H1 (cell line): ENCODE measurements around the gene THAP4. TPM values are rescaled to one million over a fixed set of nuclear protein-coding genes. Genes with fewer than 3 reads are reported as not detected.

ENCODE experiments used
- CTCF ChIA-PET: fragments of 300-600 bp; sonication (Branson Sonifier 250); formaldehyde crosslinking; loops from one replicate; lab custom pipeline; 2021; ENCODE audit not compliant: partially characterized antibody; lab: Charles Lee
- POLR2A ChIA-PET: fragments of 300-600 bp; sonication (Branson Sonifier 250); formaldehyde crosslinking; loops from one replicate; lab custom pipeline; 2021; ENCODE audit warnings: inconsistent platforms; ENCODE audit not compliant: partially characterized antibody; lab: Charles Lee
- DNase-seq, 2 experiments: peaks; one replicate each; pipeline versions ENCODE4 v3.0.0 to v3.0.0-alpha.2; 2010 to 2022; ENCODE audit warnings: low spot score in 2 of 2, low read depth in 1 of 2, mixed read lengths in 1 of 2
- FAIRE-seq: peaks from 2 replicates; lab custom pipeline; 2011; peaks lifted over from hg19 to GRCh38; lab: Jason Lieb, UNC
- H2AFZ ChIP-seq: 2 replicates; pipeline ENCODE4 v1.8.1; 2012; ENCODE audit warnings: low read length, inconsistent platforms
- H2AK5ac ChIP-seq: 2 replicates; pipeline ENCODE4 v1.6.1; 2013; ENCODE audit warnings: low read depth, low read length
- H2BK120ac ChIP-seq: replicated peaks from 2 replicates; pipeline ENCODE3; 2013; ENCODE audit warnings: low read depth, low read length, inconsistent platforms
- H2BK12ac ChIP-seq: 2 replicates; pipeline ENCODE4 v1.6.1; 2013; ENCODE audit warnings: low read depth, low read length
- H2BK15ac ChIP-seq: 2 replicates; pipeline ENCODE4 v1.6.1; 2013; ENCODE audit warnings: low read length
- H2BK20ac ChIP-seq: 2 replicates; pipeline ENCODE4 v1.6.1; 2013; ENCODE audit warnings: low read length
- H2BK5ac ChIP-seq: 2 replicates; pipeline ENCODE4 v1.6.1; 2013; ENCODE audit warnings: low read depth, low read length
- H3K14ac ChIP-seq: 2 replicates; pipeline ENCODE4 v1.6.1; 2013; ENCODE audit warnings: inconsistent platforms; ENCODE audit not compliant: insufficient read length
- H3K18ac ChIP-seq: 2 replicates; pipeline ENCODE4 v1.6.1; 2013; ENCODE audit warnings: low read length; ENCODE audit errors: extremely low read depth
- H3K23ac ChIP-seq: 2 replicates; pipeline ENCODE4 v1.6.1; 2013; ENCODE audit warnings: inconsistent platforms; ENCODE audit not compliant: insufficient read length
- H3K23me2 ChIP-seq: 2 replicates; pipeline ENCODE4 v1.6.1; 2013; ENCODE audit warnings: low read depth, low read length
- H3K27ac ChIP-seq: 2 replicates; pipeline ENCODE4 v1.6.1; 2011; ENCODE audit warnings: low read depth, low read length, inconsistent platforms
- H3K27me3 ChIP-seq, 4 experiments: replicated peaks in 1 of 4; 1 replicate in 1 of 4; 2 replicates in 3 of 4; pipeline versions ENCODE4 v1.6.1 to v1.8.1; 2011 to 2013; ENCODE audit warnings: low read length in 3 of 4, mild to moderate bottlenecking in 3 of 4, inconsistent platforms in 2 of 4, mixed read lengths in 2 of 4, moderate library complexity in 1 of 4; ENCODE audit not compliant: control insufficient read depth in 3 of 4, insufficient read depth in 3 of 4; ENCODE audit errors: extremely low read depth in 1 of 4
- H3K36me3 ChIP-seq, 4 experiments: 2 replicates each; pipeline versions ENCODE4 v1.6.1 to v1.8.1; 2011 to 2013; ENCODE audit warnings: mild to moderate bottlenecking in 4 of 4, low read length in 3 of 4, moderate library complexity in 2 of 4, control low read depth in 1 of 4, inconsistent platforms in 1 of 4; ENCODE audit not compliant: insufficient read depth in 4 of 4, control insufficient read depth in 2 of 4
- H3K4ac ChIP-seq: replicated peaks from 2 replicates; pipeline ENCODE3; 2013; ENCODE audit warnings: low read length, low read depth, mixed read lengths, inconsistent platforms; ENCODE audit not compliant: insufficient read length
- H3K4me1 ChIP-seq, 4 experiments: replicated peaks in 1 of 4; 1 replicate in 1 of 4; 2 replicates in 3 of 4; pipeline versions ENCODE4 v1.6.1 to v1.8.1; 2011 to 2013; ENCODE audit warnings: low read length in 3 of 4, inconsistent platforms in 2 of 4, mixed read lengths in 1 of 4; ENCODE audit not compliant: insufficient read depth in 4 of 4, control insufficient read depth in 3 of 4
- H3K4me2 ChIP-seq, 2 experiments: 2 replicates each; pipeline versions ENCODE4 v1.6.1 to v1.8.1; 2011 to 2013; ENCODE audit warnings: low read depth in 2 of 2, low read length in 2 of 2, control low read depth in 1 of 2, inconsistent platforms in 1 of 2, mild to moderate bottlenecking in 1 of 2; ENCODE audit not compliant: insufficient read depth in 1 of 2
- H3K4me3 ChIP-seq, 4 experiments: fragments of 200-600, 300-600 bp in 1 of 4; sonication (generic), shearing (Covaris generic), sonication (Bioruptor Twin) in 1 of 4; 2 replicates each; pipeline versions ENCODE4 v1.5.1 to v1.8.1; 2011 to 2016; ENCODE audit warnings: low read length in 4 of 4, low read depth in 3 of 4, control low read depth in 2 of 4, inconsistent platforms in 2 of 4, mild to moderate bottlenecking in 2 of 4, mixed read lengths in 1 of 4, moderate library complexity in 1 of 4; ENCODE audit not compliant: insufficient read depth in 2 of 4; ENCODE audit errors: extremely low read depth in 1 of 4
- H3K56ac ChIP-seq: replicated peaks from 2 replicates; pipeline ENCODE3; 2013; ENCODE audit warnings: low read depth, mild to moderate bottlenecking, mixed read lengths, low read length, inconsistent platforms; ENCODE audit not compliant: insufficient read length
- H3K79me1 ChIP-seq: 2 replicates; pipeline ENCODE4 v1.6.1; 2013; ENCODE audit warnings: low read depth, low read length, control low read depth
- H3K79me2 ChIP-seq, 2 experiments: 2 replicates each; pipeline versions ENCODE4 v1.6.1 to v1.8.1; 2012 to 2013; ENCODE audit warnings: low read length in 2 of 2, mild to moderate bottlenecking in 2 of 2, inconsistent platforms in 1 of 2; ENCODE audit not compliant: insufficient read depth in 2 of 2, control insufficient read depth in 1 of 2
- H3K9ac ChIP-seq, 4 experiments: replicated peaks in 1 of 4; 1 replicate in 1 of 4; 2 replicates in 3 of 4; pipeline versions ENCODE4 v1.6.1 to v1.8.1; 2011 to 2013; ENCODE audit warnings: low read depth in 3 of 4, low read length in 3 of 4, control low read depth in 2 of 4, mild to moderate bottlenecking in 2 of 4, moderate library complexity in 2 of 4, inconsistent platforms in 1 of 4; ENCODE audit errors: extremely low read depth in 1 of 4
- H3K9me3 ChIP-seq, 2 experiments: 2 replicates each; pipeline versions ENCODE4 v1.6.1 to v1.8.1; 2012 to 2013; ENCODE audit warnings: mild to moderate bottlenecking in 2 of 2, moderate library complexity in 2 of 2, control low read depth in 1 of 2, inconsistent platforms in 1 of 2, low read depth in 1 of 2, low read length in 1 of 2, mixed read lengths in 1 of 2; ENCODE audit not compliant: insufficient read depth in 2 of 2
- H4K20me1 ChIP-seq, 2 experiments: replicated peaks in 1 of 2; 2 replicates each; pipeline versions ENCODE3 to v1.8.1; 2011 to 2013; ENCODE audit warnings: inconsistent platforms in 2 of 2, low read length in 2 of 2, mild to moderate bottlenecking in 1 of 2; ENCODE audit not compliant: insufficient read depth in 2 of 2, control insufficient read depth in 1 of 2
- H4K5ac ChIP-seq: 2 replicates; pipeline ENCODE4 v1.6.1; 2013; ENCODE audit warnings: low read length, low read depth, mixed read lengths, inconsistent platforms; ENCODE audit not compliant: insufficient read length
- H4K8ac ChIP-seq: 2 replicates; pipeline ENCODE4 v1.8.0; 2013; ENCODE audit warnings: mild to moderate bottlenecking, moderate library complexity, low read length, inconsistent platforms; ENCODE audit not compliant: insufficient read depth; ENCODE audit errors: extremely low read depth
- H4K91ac ChIP-seq: replicated peaks from 2 replicates; pipeline ENCODE3; 2013; ENCODE audit warnings: low read length, mixed read lengths, inconsistent platforms; ENCODE audit not compliant: insufficient read length
- CTBP2 ChIP-seq: IDR thresholded peaks from 2 replicates; pipeline ENCODE4 v1.7.0; 2011; ENCODE audit warnings: borderline replicate concordance, mild to moderate bottlenecking, moderate library complexity, mixed read lengths, low read length; ENCODE audit not compliant: insufficient read depth, insufficient read length
- CTCF ChIP-seq, 3 experiments: IDR thresholded peaks; 1 replicate in 2 of 3; 2 replicates in 1 of 3; pipeline versions ENCODE4 v1.5.1 to v1.6.1; 2011; ENCODE audit warnings: low read length in 3 of 3, mild to moderate bottlenecking in 3 of 3, inconsistent platforms in 2 of 3, low read depth in 1 of 3, moderate library complexity in 1 of 3; ENCODE audit not compliant: insufficient read depth in 1 of 3; ENCODE audit errors: control extremely low read depth in 1 of 3
- MAFK ChIP-seq: IDR thresholded peaks from 2 replicates; pipeline ENCODE4 v1.6.1; 2012; ENCODE audit warnings: low read depth, mild to moderate bottlenecking, improper control_type of control experiment, low read length
- RAD21 ChIP-seq, 2 experiments: IDR thresholded peaks in 1 of 2; conservative IDR thresholded peaks in 1 of 2; 2 replicates each; pipeline ENCODE4 v1.6.1; 2011; ENCODE audit warnings: low read depth in 2 of 2, low read length in 2 of 2, improper control_type of control experiment in 1 of 2, inconsistent platforms in 1 of 2, mild to moderate bottlenecking in 1 of 2, moderate library complexity in 1 of 2
- YY1 ChIP-seq: IDR thresholded peaks from 2 replicates; pipeline ENCODE4 v1.6.1; 2011; ENCODE audit warnings: low read depth, mild to moderate bottlenecking, low read length
- whole genome bisulfite sequencing, 2 experiments: shearing (Covaris generic) in 1 of 2; methylation state at CpG; one replicate each; pipeline versions ENCODE4 v1.1.6 to v1.1.7; 2013 to 2015; ENCODE audit warnings: low lambda C conversion rate in 2 of 2, mixed read lengths in 2 of 2, inconsistent platforms in 1 of 2, low coverage in 1 of 2, missing lambda C conversion rate in 1 of 2; ENCODE audit not compliant: insufficient replicate concordance in 2 of 2, insufficient coverage in 1 of 2, insufficient read length in 1 of 2; ENCODE audit errors: extremely low coverage in 1 of 2, missing lambda C conversion rate in 1 of 2; 5-methylcytosine and 5-hydroxymethylcytosine counted together
- polyA plus RNA-seq, 7 experiments: library from polyadenylated mRNA; depleted of rRNA in 3 of 7; stranded (reverse) in 5 of 7; unstranded in 2 of 7; fragments of >200 nt in 5 of 7; fragments of 200-250 nt in 2 of 7; gene quantifications; 1 replicate in 5 of 7; 2 replicates in 1 of 7; 4 replicates in 1 of 7; pipeline versions ENCODE4 v1.2.1 to v1.2.3, GENCODE V29; 2011 to 2013; ENCODE audit warnings: missing spikeins in 2 of 7, mixed read lengths in 2 of 7
- total RNA-seq: library from RNA; stranded (reverse); fragmentation: NEBNext Ultra II Directional; extraction: Animal tissue kit (Norgen Biotek cat#: 25700); gene quantifications from 2 replicates; pipeline ENCODE4 v1.2.1, GENCODE V29; 2021

Gene THAP4
- total and polyA plus RNA-seq, 2 of the 8 experiments (the other 6 are each of a cell fraction or from before 2014, with no cell fraction given) = 78.9 to 83.6 TPM

- peaks cover 2 to 12% of the 10 kb centered on the region in 2 experiments for H4K20me1 ChIP-seq
- no peak overlapping the region; the same call in 1 of the 2 replicates for H2BK5ac ChIP-seq
- H2BK15ac ChIP-seq = no peak overlapping the region
- no peak overlapping the region for H2BK12ac ChIP-seq
- ChIA-PET POLR2A (interaction anchor here (1.1 to 20.2 kb wide), 4 partner anchors 12 to 47 kb away, joined by 3 to 265 read pairs (median 33); partner anchors contain the start of genes DTYMK and ING5), CTCF (interaction anchor here (0.6 to 1.3 kb wide), 4 partner anchors 10 to 205 kb away, joined by 3 to 4 read pairs (median 4); no protein-coding TSS in a partner anchor)
- H3K23me2 ChIP-seq = no peaks in the 10 kb centered on the region
- no peak overlapping the region for H3K14ac ChIP-seq
- H4K5ac ChIP-seq = no peak overlapping the region
- DNase-seq = peak in 1 of 2 experiments; percentile 63
- no peaks in the 10 kb centered on the region for H3K79me2 ChIP-seq
- peaks cover 9 to 38% (median 29%) of the 10 kb centered on the region in 4 experiments for H3K36me3 ChIP-seq
- no peak overlapping the region for H2AFZ ChIP-seq
- H3K56ac ChIP-seq = no peak overlapping the region
- H4K8ac ChIP-seq = no peak overlapping the region
- no peak overlapping the region for H3K4me3 ChIP-seq
- 90% methylated on average over 21 of the region's 21 CpGs; no CpG with 5 or more reads in 1 of the 2 experiments for WGBS, 2 experiments
- no peak overlapping the region for H3K4ac ChIP-seq
- no peaks in the 10 kb centered on the region for H3K9me3 ChIP-seq
- no peaks in the 10 kb centered on the region for H3K27me3 ChIP-seq
- no peak overlapping the region for H2BK20ac ChIP-seq
- H3K18ac ChIP-seq = no peak overlapping the region
- no peak overlapping the region for H3K23ac ChIP-seq
- no peak overlapping the region for H2BK120ac ChIP-seq
- no peak overlapping the region for H3K4me2 ChIP-seq
- no peaks in the 10 kb centered on the region for H3K4me1 ChIP-seq
- no peak overlapping the region for H3K9ac ChIP-seq
- FAIRE-seq = no peak
- TF ChIP-seq YY1 (peak; percentile 45; the same call in 1 of the 2 replicates), CTBP2 (no peak), MAFK (no peak), RAD21 (IDR thresholded peaks at IDR 0.05 in 1 of 2, conservative IDR thresholded peaks at IDR 0.05 in 1 of 2; ENCODE audit: low read depth in 2 of 2, low read length in 2 of 2) (no peak), CTCF (IDR thresholded peaks at IDR 0.05; ENCODE audit: control extremely low read depth in 1 of 3, insufficient read depth in 1 of 3, low read depth in 1 of 3, low read length in 3 of 3) (peak in 2 of 3 experiments; percentile 26 to 34; a peak in 2 of 4 replicates)
- no peak overlapping the region for H4K91ac ChIP-seq
- H3K79me1 ChIP-seq = no peaks in the 10 kb centered on the region; the same call in 1 of the 2 replicates
- 0 out of 2 replicates have a peak overlapping the region, but pooled peaks have one; percentile 14 for H3K27ac ChIP-seq
- H2AK5ac ChIP-seq = no peak overlapping the region
Observed at GRCh38 chr2:241673797-241674725, 37.1 kb upstream of the THAP4 start.
